Testis (tissue), 2 donors: Measurements from ENCODE around the gene DIAPH2.

Experiments used
- CTCF ChIP-seq, 3 experiments: fragments of 450-650 bp in 2 of 3; fragments of 200-600 bp in 1 of 3; sonication (generic) in 1 of 3; IDR thresholded peaks; one replicate each; pipeline ENCODE4 v1.5.1; 2016 to 2019; ENCODE audit warnings: antibody characterized with exemption in 3 of 3, mild to moderate bottlenecking in 2 of 3, moderate library complexity in 1 of 3
- POLR2A ChIP-seq: fragments of 450-650 bp; IDR thresholded peaks from one replicate; pipeline ENCODE4 v1.6.1; 2017; ENCODE audit warnings: antibody characterized with exemption, mild to moderate bottlenecking, moderate library complexity

DNA sequence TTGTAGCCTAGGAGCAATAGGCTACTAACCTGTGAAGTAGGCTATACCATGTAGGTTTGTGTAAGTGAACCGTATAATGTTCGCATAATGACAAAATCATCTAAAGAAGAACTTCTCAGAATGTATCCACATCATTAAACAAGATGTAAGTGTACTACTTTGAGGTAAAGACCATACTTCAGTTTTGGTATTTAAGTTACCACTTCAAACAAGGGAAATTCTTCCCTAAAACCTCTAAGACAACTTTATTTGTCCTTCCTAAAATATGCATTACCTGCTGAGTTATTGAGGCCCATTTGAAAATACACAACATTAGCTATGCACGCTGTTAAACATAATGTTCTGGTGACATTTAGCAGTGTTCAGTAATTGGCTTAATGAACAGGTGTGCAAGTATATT is 381.7 kb downstream of the DIAPH2 start:
- TF ChIP-seq POLR2A (no peak), CTCF (IDR thresholded peaks at IDR 0.05) (no peak)
